Tibial nerve (tissue), 3 donors: ENCODE data around the gene NLRP6.

Experiments
- POLR2A ChIP-seq, 2 donors: fragments of 450-650 bp; IDR thresholded peaks; one replicate each; pipeline ENCODE4 v1.6.1; 2017; ENCODE audit warnings: antibody characterized with exemption in 2 of 2, mild to moderate bottlenecking in 2 of 2, moderate library complexity in 2 of 2
- TF ChIP-seq, protein P1 (sequence below), 5 experiments: fragments of 200-600 bp in 3 of 5; fragments of 450-650 bp in 2 of 5; sonication (generic) in 3 of 5; IDR thresholded peaks; one replicate each; pipeline ENCODE4 v1.5.1; 2016 to 2019; ENCODE audit warnings: antibody characterized with exemption in 5 of 5, mild to moderate bottlenecking in 3 of 5, moderate library complexity in 2 of 5

DNA sequence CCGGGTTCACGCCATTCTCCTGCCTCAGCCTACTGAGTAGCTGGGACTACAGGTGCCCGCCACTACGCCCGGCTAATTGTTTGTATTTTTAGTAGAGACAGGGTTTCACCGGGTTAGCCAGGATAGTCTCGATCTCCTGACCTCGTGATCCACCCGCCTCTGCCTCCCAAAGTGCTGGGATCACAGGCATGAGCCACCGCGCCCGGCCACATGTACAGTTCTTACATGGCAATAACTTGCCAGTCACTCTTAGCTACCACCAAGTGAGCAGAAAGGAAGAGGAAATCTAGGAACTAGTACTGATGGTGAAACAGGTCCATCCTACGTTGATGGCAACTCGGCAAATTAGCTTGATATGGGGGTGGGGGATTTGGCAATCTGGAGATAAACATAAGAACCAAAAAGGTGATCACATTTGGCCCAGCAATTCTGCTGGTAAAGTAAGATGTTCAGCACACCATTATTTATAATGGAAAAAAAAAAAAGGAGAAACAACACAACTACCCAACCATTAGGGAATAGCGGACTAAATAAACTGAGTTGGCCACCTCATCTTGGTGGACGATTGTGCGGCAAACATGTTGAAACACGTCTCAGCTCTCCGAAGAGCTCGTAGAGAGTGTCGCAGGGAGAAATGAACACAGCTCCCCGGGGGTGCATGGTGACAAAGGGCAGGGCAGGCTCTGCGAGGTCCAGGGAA lies 5.3 kb downstream of the NLRP6 start:
- TF ChIP-seq, protein P1, sequence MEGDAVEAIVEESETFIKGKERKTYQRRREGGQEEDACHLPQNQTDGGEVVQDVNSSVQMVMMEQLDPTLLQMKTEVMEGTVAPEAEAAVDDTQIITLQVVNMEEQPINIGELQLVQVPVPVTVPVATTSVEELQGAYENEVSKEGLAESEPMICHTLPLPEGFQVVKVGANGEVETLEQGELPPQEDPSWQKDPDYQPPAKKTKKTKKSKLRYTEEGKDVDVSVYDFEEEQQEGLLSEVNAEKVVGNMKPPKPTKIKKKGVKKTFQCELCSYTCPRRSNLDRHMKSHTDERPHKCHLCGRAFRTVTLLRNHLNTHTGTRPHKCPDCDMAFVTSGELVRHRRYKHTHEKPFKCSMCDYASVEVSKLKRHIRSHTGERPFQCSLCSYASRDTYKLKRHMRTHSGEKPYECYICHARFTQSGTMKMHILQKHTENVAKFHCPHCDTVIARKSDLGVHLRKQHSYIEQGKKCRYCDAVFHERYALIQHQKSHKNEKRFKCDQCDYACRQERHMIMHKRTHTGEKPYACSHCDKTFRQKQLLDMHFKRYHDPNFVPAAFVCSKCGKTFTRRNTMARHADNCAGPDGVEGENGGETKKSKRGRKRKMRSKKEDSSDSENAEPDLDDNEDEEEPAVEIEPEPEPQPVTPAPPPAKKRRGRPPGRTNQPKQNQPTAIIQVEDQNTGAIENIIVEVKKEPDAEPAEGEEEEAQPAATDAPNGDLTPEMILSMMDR (IDR thresholded peaks at IDR 0.05): no peak
- TF ChIP-seq POLR2A (IDR thresholded peaks at IDR 0.05): no peak
